Liver (tissue), 9 donors: ENCODE data around the gene SMURF2. TPM values are rescaled to one million over a fixed set of nuclear protein-coding genes. Genes with fewer than 3 reads are reported as not detected.

Experiments
- DNase-seq: peaks from one replicate; pipeline ENCODE4 v3.0.0-alpha.2; 2017; ENCODE audit warnings: low spot score
- H3K27ac ChIP-seq, 2 donors: one replicate each; pipeline ENCODE4 v1.7.0; 2013; ENCODE audit warnings: inconsistent platforms in 2 of 2, low read length in 2 of 2, control low read depth in 1 of 2, low read depth in 1 of 2, mild to moderate bottlenecking in 1 of 2
- H3K27me3 ChIP-seq, 4 donors: one replicate each; pipeline versions ENCODE4 v1.6.1 to v1.7.0; 2013; ENCODE audit warnings: low read length in 3 of 4, inconsistent platforms in 1 of 4, mild to moderate bottlenecking in 1 of 4, moderate library complexity in 1 of 4; ENCODE audit not compliant: control insufficient read depth in 4 of 4, insufficient read depth in 4 of 4
- H3K36me3 ChIP-seq, 4 donors: one replicate each; pipeline versions ENCODE4 v1.6.1 to v1.7.0; 2013; ENCODE audit warnings: low read length in 3 of 4, mild to moderate bottlenecking in 3 of 4, low read depth in 1 of 4, moderate library complexity in 1 of 4; ENCODE audit not compliant: control insufficient read depth in 4 of 4, insufficient read depth in 3 of 4
- H3K4me1 ChIP-seq, 4 donors: one replicate each; pipeline versions ENCODE4 v1.6.1 to v1.7.0; 2013; ENCODE audit warnings: low read length in 3 of 4, mild to moderate bottlenecking in 3 of 4, moderate library complexity in 1 of 4; ENCODE audit not compliant: control insufficient read depth in 4 of 4, insufficient read depth in 4 of 4
- H3K4me3 ChIP-seq, 3 donors: one replicate each; pipeline versions ENCODE4 v1.6.1 to v1.7.0; 2013; ENCODE audit warnings: low read length in 3 of 3, control low read depth in 1 of 3, low read depth in 1 of 3, mild to moderate bottlenecking in 1 of 3
- H3K9ac ChIP-seq, 2 donors: one replicate each; pipeline ENCODE4 v1.7.0; 2013; ENCODE audit warnings: low read length in 2 of 2, mild to moderate bottlenecking in 2 of 2, moderate library complexity in 2 of 2, control low read depth in 1 of 2, low read depth in 1 of 2
- H3K9me3 ChIP-seq, 4 donors: one replicate each; pipeline versions ENCODE4 v1.6.1 to v1.7.0; 2013; ENCODE audit warnings: low read length in 3 of 4; ENCODE audit not compliant: control insufficient read depth in 4 of 4
- CTCF ChIP-seq: fragments of 150-350 bp; IDR thresholded peaks from 2 replicates; pipeline ENCODE4 v1.5.1; 2017; ENCODE audit warnings: improper control_type of control experiment, low read depth, low read length; ENCODE audit not compliant: missing input control
- FOXA1 ChIP-seq: IDR thresholded peaks from 2 replicates; pipeline ENCODE4 v1.6.1; 2016; ENCODE audit warnings: antibody characterized with exemption
- FOXA2 ChIP-seq: IDR thresholded peaks from 2 replicates; pipeline ENCODE4 v1.6.1; 2016; ENCODE audit warnings: antibody characterized with exemption
- GABPA ChIP-seq, 2 donors: IDR thresholded peaks in 1 of 2; conservative IDR thresholded peaks in 1 of 2; 2 replicates each; pipeline ENCODE4 v1.6.1; 2016; ENCODE audit warnings: antibody characterized with exemption in 2 of 2, mild to moderate bottlenecking in 1 of 2, moderate library complexity in 1 of 2
- HNF4A ChIP-seq, 2 donors: conservative IDR thresholded peaks; 2 replicates each; pipeline ENCODE4 v1.6.1; 2016; ENCODE audit warnings: antibody characterized with exemption in 2 of 2, mild to moderate bottlenecking in 2 of 2
- MAX ChIP-seq: IDR thresholded peaks from 2 replicates; pipeline ENCODE4 v1.6.1; 2016; ENCODE audit warnings: antibody characterized with exemption
- NR2F2 ChIP-seq: IDR thresholded peaks from 2 replicates; pipeline ENCODE4 v1.6.1; 2016; ENCODE audit warnings: antibody characterized with exemption
- RAD21 ChIP-seq, 2 donors: IDR thresholded peaks; 2 replicates each; pipeline ENCODE4 v1.6.1; 2016; ENCODE audit warnings: antibody characterized with exemption in 2 of 2, mild to moderate bottlenecking in 2 of 2
- RXRA ChIP-seq, 2 donors: IDR thresholded peaks; 2 replicates each; pipeline ENCODE4 v1.6.1; 2017 to 2018; ENCODE audit warnings: antibody characterized with exemption in 2 of 2, mild to moderate bottlenecking in 1 of 2
- SP1 ChIP-seq: IDR thresholded peaks from 2 replicates; pipeline ENCODE4 v1.6.1; 2018; ENCODE audit warnings: antibody characterized with exemption, mild to moderate bottlenecking
- YY1 ChIP-seq: IDR thresholded peaks from 2 replicates; pipeline ENCODE4 v1.6.1; 2016; ENCODE audit warnings: antibody characterized with exemption, mild to moderate bottlenecking
- ZBTB33 ChIP-seq: IDR thresholded peaks from 2 replicates; pipeline ENCODE4 v1.6.1; 2016; ENCODE audit warnings: antibody characterized with exemption
- WGBS: extraction: QIAGEN DNeasy Blood & Tissue Kit; methylation state at CpG from one replicate; pipeline ENCODE4 v1.1.7; 2013; 5-methylcytosine and 5-hydroxymethylcytosine counted together
- polyA plus RNA-seq, 2 donors: library from polyadenylated mRNA; stranded (reverse) in 1 of 2; unstranded in 1 of 2; fragments of 200-250 nt in 1 of 2; fragments of >200 nt in 1 of 2; fragmentation: Nextera tagmentation in 1 of 2; extraction: Ambion mirVana in 1 of 2; gene quantifications; one replicate each; pipeline versions ENCODE4 v1.2.1 to v1.2.3, GENCODE V29; 2013 to 2015
- total RNA-seq, 2 donors: library from RNA; depleted of rRNA; stranded (reverse); fragments of >200 nt; gene quantifications; one replicate each; pipeline ENCODE4 v1.2.3, GENCODE V29; 2014
- TF ChIP-seq, protein P1 (sequence below): IDR thresholded peaks from 2 replicates; pipeline ENCODE4 v1.6.1; 2016; ENCODE audit warnings: antibody characterized with exemption
- TF ChIP-seq, protein P2 (sequence below): IDR thresholded peaks from 2 replicates; pipeline ENCODE4 v1.6.1; 2016; ENCODE audit warnings: antibody characterized with exemption, mild to moderate bottlenecking
- donor health status: healthy.
- donor health status: healthy.
- donor health status: healthy.
- donor health status: healthy.
- donor health status: healthy.

SMURF2 gene
- total and polyA plus RNA-seq, 4 donors = 2.0 to 6.9 (median 3.5) TPM

DNA sequence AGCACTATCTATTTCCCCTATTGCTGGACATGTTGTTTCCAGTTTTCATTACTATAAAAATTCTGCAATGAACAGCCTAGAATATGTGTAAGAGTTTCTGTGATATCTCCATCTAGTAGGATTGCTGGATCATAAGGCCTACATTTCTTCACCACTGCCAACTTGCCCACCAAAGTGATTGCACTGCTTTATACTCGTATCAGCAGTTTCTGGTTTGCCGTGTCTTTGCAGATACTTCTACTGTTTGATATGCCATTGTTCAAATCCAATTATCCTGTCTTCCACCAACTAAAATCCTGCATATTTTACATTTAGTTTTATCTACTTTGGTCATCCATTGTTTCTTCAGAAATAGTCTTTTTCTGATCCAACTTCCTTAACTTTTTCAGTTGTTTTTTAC is 134.2 kb downstream of the SMURF2 start (continued):
- TF ChIP-seq ZBTB33 (no peak), RXRA (IDR thresholded peaks at IDR 0.05) (no peak), SP1 (no peak), MAX (no peak), RAD21 (IDR thresholded peaks at IDR 0.05) (no peak), YY1 (no peak), FOXA1 (no peak)

DNA sequence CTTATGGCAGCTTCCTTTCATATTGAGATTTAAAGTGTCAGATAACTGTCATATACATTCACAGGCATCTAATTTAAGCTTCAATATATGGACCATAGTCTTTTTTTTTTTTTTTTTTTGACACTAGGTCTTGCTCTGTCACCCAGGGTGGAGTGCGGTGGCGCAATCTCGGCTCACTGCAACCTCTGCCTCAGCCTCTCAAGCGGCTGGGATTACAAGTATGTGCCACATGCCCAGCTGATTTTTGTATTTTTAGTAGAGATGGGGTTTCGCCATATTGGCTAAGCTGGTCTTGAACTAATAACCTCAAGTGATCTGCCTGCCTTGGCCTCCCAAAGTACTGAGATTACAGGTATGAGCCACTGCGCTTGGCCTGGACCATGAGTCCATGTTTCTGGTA is 141.7 kb downstream of the SMURF2 start:
- Histone ChIP-seq H3K9ac (no peak overlapping the region), H3K36me3 (peaks cover 6 to 49% (median 42%) of the 10 kb centered on the region in 4 donors), H3K4me3 (no peak overlapping the region), H3K27me3 (no peaks in the 10 kb centered on the region), H3K4me1 (no peaks in the 10 kb centered on the region), H3K27ac (no peak overlapping the region), H3K9me3 (no peaks in the 10 kb centered on the region)
- DNase-seq = no peak
- WGBS = 95% methylated on average over 6 of the region's 6 CpGs
- no peak for TF ChIP-seq GABPA (IDR thresholded peaks at IDR 0.05 in 1 of 2, conservative IDR thresholded peaks at IDR 0.05 in 1 of 2)

- no peak overlapping the region for H3K9ac ChIP-seq
- TF ChIP-seq RAD21 (IDR thresholded peaks at IDR 0.05) = no peak
- no peak for TF ChIP-seq CTCF
- TF ChIP-seq NR2F2 = no peak
- TF ChIP-seq HNF4A (conservative IDR thresholded peaks at IDR 0.05) = no peak
- TF ChIP-seq YY1 = no peak
- TF ChIP-seq SP1 = no peak
- TF ChIP-seq, protein P1, sequence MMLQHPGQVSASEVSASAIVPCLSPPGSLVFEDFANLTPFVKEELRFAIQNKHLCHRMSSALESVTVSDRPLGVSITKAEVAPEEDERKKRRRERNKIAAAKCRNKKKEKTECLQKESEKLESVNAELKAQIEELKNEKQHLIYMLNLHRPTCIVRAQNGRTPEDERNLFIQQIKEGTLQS = no peak
- TF ChIP-seq FOXA2 = no peak
- peaks cover 5 to 54% (median 46%) of the 10 kb centered on the region in 4 donors for H3K36me3 ChIP-seq
- no peak overlapping the region for H3K4me3 ChIP-seq
- 95% methylated on average over 6 of the region's 6 CpGs for WGBS
- no peak for DNase-seq
- H3K27me3 ChIP-seq = no peaks in the 10 kb centered on the region
- H3K4me1 ChIP-seq = no peaks in the 10 kb centered on the region
- H3K9me3 ChIP-seq = no peaks in the 10 kb centered on the region
- H3K27ac ChIP-seq = no peak overlapping the region
Measured at GRCh38 chr17:64519601-64520000, 142.5 kb downstream of the SMURF2 start.

- 99% methylated on average over 1 of the region's 1 CpG for WGBS
- Histone ChIP-seq H3K9me3 (no peaks in the 10 kb centered on the region), H3K4me3 (no peak overlapping the region), H3K36me3 (peaks cover 2 to 61% (median 53%) of the 10 kb centered on the region in 4 donors), H3K27me3 (no peaks in the 10 kb centered on the region), H3K9ac (no peak overlapping the region), H3K27ac (no peak overlapping the region), H3K4me1 (no peaks in the 10 kb centered on the region)
- TF ChIP-seq, protein P2, sequence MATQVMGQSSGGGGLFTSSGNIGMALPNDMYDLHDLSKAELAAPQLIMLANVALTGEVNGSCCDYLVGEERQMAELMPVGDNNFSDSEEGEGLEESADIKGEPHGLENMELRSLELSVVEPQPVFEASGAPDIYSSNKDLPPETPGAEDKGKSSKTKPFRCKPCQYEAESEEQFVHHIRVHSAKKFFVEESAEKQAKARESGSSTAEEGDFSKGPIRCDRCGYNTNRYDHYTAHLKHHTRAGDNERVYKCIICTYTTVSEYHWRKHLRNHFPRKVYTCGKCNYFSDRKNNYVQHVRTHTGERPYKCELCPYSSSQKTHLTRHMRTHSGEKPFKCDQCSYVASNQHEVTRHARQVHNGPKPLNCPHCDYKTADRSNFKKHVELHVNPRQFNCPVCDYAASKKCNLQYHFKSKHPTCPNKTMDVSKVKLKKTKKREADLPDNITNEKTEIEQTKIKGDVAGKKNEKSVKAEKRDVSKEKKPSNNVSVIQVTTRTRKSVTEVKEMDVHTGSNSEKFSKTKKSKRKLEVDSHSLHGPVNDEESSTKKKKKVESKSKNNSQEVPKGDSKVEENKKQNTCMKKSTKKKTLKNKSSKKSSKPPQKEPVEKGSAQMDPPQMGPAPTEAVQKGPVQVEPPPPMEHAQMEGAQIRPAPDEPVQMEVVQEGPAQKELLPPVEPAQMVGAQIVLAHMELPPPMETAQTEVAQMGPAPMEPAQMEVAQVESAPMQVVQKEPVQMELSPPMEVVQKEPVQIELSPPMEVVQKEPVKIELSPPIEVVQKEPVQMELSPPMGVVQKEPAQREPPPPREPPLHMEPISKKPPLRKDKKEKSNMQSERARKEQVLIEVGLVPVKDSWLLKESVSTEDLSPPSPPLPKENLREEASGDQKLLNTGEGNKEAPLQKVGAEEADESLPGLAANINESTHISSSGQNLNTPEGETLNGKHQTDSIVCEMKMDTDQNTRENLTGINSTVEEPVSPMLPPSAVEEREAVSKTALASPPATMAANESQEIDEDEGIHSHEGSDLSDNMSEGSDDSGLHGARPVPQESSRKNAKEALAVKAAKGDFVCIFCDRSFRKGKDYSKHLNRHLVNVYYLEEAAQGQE = no peak
- no peak for DNase-seq
Measured at GRCh38 chr17:64515829-64516228, 146.3 kb downstream of the SMURF2 start.
